Measurements from ENCODE around the gene FIBP. TPM values are rescaled to one million over a fixed set of nuclear protein-coding genes. Genes with fewer than 3 reads are reported as not detected.
A peak's percentile ranks its signal among the peaks of the same experiment; 100 is the strongest.

FIBP gene
- total and polyA plus RNA-seq, 2 donors (not counting 3 experiments of a cell fraction or from before 2014, with no cell fraction given), result 105 to 162 TPM

GRCh38 chr11:65858681-65859087 is 29.6 kb downstream of the FIBP start:
- FAIRE-seq (no peak), DNase-seq (ENCODE audit: low read depth, low spot score) (no peak)
- peaks cover 73% of the 10 kb centered on the region for H3K79me2 ChIP-seq (ENCODE audit: control insufficient read depth, insufficient read depth, low read length)
- intact Hi-C loops (cut with micrococcal nuclease) (loop anchor here (1.0 to 2.0 kb wide), 4 partner anchors 78 to 206 kb away; partner anchors contain the start of genes AP5B1, BANF1, EIF1AD and SART1), dilution Hi-C loops (cut with MboI; ENCODE audit: extremely low pct_ligation_motif_present, low sequenced_read_pairs) (no loop called here)
- H3K9me1 ChIP-seq (replicated peaks; ENCODE audit: control insufficient read depth, extremely low read depth, insufficient read depth, low read length), result no peaks in the 10 kb centered on the region
- H3K4me2 ChIP-seq (ENCODE audit: insufficient read depth, low read length), result peak overlapping the region; percentile 78
- TF ChIP-seq JUN (IDR thresholded peaks at IDR 0.05; ENCODE audit: borderline replicate concordance, insufficient read depth, insufficient read length, low read depth) (no peak), FOS (IDR thresholded peaks at IDR 0.05; ENCODE audit: borderline replicate concordance, insufficient read depth, low read length) (no peak), MYC (IDR thresholded peaks at IDR 0.05; ENCODE audit: low read depth, low read length) (no peak), EZH2 (IDR thresholded peaks at IDR 0.05; ENCODE audit: borderline replicate concordance, low read depth, low read length, severe bottlenecking) (no peak), POLR2AphosphoS5 (IDR thresholded peaks at IDR 0.05; ENCODE audit: insufficient read depth, low read depth, low read length) (no peak), POLR2A (IDR thresholded peaks at IDR 0.05; ENCODE audit: low read depth, low read length) (no peak), GATA2 (IDR thresholded peaks at IDR 0.05; ENCODE audit: insufficient read depth, insufficient read length, low read depth, low read length) (no peak)
- TF ChIP-seq, protein P1, sequence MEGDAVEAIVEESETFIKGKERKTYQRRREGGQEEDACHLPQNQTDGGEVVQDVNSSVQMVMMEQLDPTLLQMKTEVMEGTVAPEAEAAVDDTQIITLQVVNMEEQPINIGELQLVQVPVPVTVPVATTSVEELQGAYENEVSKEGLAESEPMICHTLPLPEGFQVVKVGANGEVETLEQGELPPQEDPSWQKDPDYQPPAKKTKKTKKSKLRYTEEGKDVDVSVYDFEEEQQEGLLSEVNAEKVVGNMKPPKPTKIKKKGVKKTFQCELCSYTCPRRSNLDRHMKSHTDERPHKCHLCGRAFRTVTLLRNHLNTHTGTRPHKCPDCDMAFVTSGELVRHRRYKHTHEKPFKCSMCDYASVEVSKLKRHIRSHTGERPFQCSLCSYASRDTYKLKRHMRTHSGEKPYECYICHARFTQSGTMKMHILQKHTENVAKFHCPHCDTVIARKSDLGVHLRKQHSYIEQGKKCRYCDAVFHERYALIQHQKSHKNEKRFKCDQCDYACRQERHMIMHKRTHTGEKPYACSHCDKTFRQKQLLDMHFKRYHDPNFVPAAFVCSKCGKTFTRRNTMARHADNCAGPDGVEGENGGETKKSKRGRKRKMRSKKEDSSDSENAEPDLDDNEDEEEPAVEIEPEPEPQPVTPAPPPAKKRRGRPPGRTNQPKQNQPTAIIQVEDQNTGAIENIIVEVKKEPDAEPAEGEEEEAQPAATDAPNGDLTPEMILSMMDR (IDR thresholded peaks at IDR 0.05; ENCODE audit: extremely low read depth in 1 of 2, insufficient read depth in 1 of 2, low read depth in 1 of 2, low read length in 2 of 2), result no peak
- TF ChIP-seq, protein P2, sequence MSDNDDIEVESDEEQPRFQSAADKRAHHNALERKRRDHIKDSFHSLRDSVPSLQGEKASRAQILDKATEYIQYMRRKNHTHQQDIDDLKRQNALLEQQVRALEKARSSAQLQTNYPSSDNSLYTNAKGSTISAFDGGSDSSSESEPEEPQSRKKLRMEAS (IDR thresholded peaks at IDR 0.05; ENCODE audit: insufficient read depth, insufficient read length), result no peak
- peak overlapping the region; percentile 52 for H2AFZ ChIP-seq (ENCODE audit: low read depth, low read length)
- BruUV-seq (replicated peaks), result TSS peak; percentile 29
- peak overlapping the region; percentile 21 to 63 (median 43) for H3K4me3 ChIP-seq (replicated peaks in 1 of 3; ENCODE audit: insufficient read depth in 1 of 3, low read depth in 1 of 3, low read length in 3 of 3)
- H3K9me3 ChIP-seq (replicated peaks; ENCODE audit: control insufficient read depth, insufficient read depth, low read length), result no peaks in the 10 kb centered on the region
- ChIA-PET POLR2A (interaction anchor here (0.6 to 5.4 kb wide), 8 partner anchors 9 to 205 kb away, joined by 3 to 67 read pairs (median 4); partner anchors contain the start of genes CCDC85B and FIBP), CTCF (interaction anchor here (0.9 to 4.8 kb wide), 7 partner anchors 13 to 78 kb away, joined by 3 to 73 read pairs (median 12); partner anchors contain the start of genes AP5B1, CCDC85B, EFEMP2 and FIBP)
- H3K4me1 ChIP-seq (ENCODE audit: control insufficient read depth, extremely low read depth, insufficient read depth, low read length), result peaks cover 41% of the 10 kb centered on the region
- H4K20me1 ChIP-seq (replicated peaks; ENCODE audit: control insufficient read depth, extremely low read depth, insufficient read depth, low read length), result peaks cover 9% of the 10 kb centered on the region
- no peaks in the 10 kb centered on the region for H3K27me3 ChIP-seq (ENCODE audit: control insufficient read depth in 2 of 2, insufficient read depth in 2 of 2, low read length in 2 of 2)
- H3K27ac ChIP-seq (ENCODE audit: insufficient read depth, low read depth, low read length), result peak overlapping the region; percentile 77
- peak overlapping the region; percentile 64 for H3K9ac ChIP-seq (replicated peaks; ENCODE audit: extremely low read depth, insufficient read depth, low read length)
- H3K36me3 ChIP-seq (ENCODE audit: control insufficient read depth in 2 of 2, extremely low read depth in 1 of 2, insufficient read depth in 2 of 2, low read length in 2 of 2), result peaks cover 32 to 33% of the 10 kb centered on the region in 2 experiments
